Ovary (tissue), 9 donors: ENCODE data around the gene TCN2. TPM values are rescaled to one million over a fixed set of nuclear protein-coding genes. Genes with fewer than 3 reads are reported as not detected.

Source experiments
- DNase-seq, 5 donors: peaks; one replicate each; pipeline ENCODE4 v3.0.0-alpha.2; 2019 to 2020
- H3K27ac ChIP-seq, 2 donors: fragments of 200-600 bp; one replicate each; pipeline versions ENCODE4 v1.5.1 to v1.8.0; 2019 to 2022
- H3K27me3 ChIP-seq: fragments of 200-600 bp; one replicate; pipeline ENCODE4 v1.8.0; 2022
- H3K36me3 ChIP-seq: fragments of 200-600 bp; sonication (generic); one replicate; pipeline ENCODE4 v1.5.1; 2019
- H3K4me1 ChIP-seq: one replicate; pipeline ENCODE4 v1.8.1; 2013; ENCODE audit warnings: mild to moderate bottlenecking, moderate library complexity; ENCODE audit not compliant: insufficient read depth
- H3K4me3 ChIP-seq: fragments of 200-600 bp; sonication (generic); one replicate; pipeline ENCODE4 v1.5.1; 2017
- H3K9me3 ChIP-seq, 2 donors: fragments of 200-600 bp in 1 of 2; sonication (generic) in 1 of 2; one replicate each; pipeline versions ENCODE4 v1.5.1 to v1.8.1; 2013 to 2019; ENCODE audit warnings: mild to moderate bottlenecking in 1 of 2, moderate library complexity in 1 of 2
- CTCF ChIP-seq, 3 donors: fragments of 450-650 bp in 2 of 3; fragments of 200-600 bp in 1 of 3; IDR thresholded peaks; one replicate each; pipeline versions ENCODE4 v1.5.1 to v1.8.0; 2016 to 2022; ENCODE audit warnings: antibody characterized with exemption in 3 of 3, mild to moderate bottlenecking in 1 of 3
- EP300 ChIP-seq: sonication (generic); formaldehyde crosslinking; IDR thresholded peaks from one replicate; pipeline ENCODE4 v1.6.1; 2017; ENCODE audit warnings: antibody characterized with exemption
- POLR2A ChIP-seq: fragments of 450-650 bp; IDR thresholded peaks from one replicate; pipeline ENCODE4 v1.6.1; 2017; ENCODE audit warnings: antibody characterized with exemption, mild to moderate bottlenecking, moderate library complexity
- WGBS, 3 donors: extraction: QIAGEN DNeasy Blood & Tissue Kit in 1 of 3; methylation state at CpG; one replicate each; pipeline versions ENCODE4 v1.1.5 to v1.1.7; 2013 to 2017; 5-methylcytosine and 5-hydroxymethylcytosine counted together
- intact Hi-C, 4 donors: fragments of 100-400 bp; cut with DNase I; formaldehyde crosslinking; loops; one replicate each; pipeline versions ENCODE4 v1.11.0 to v1.15.1; 2022 to 2023
- polyA plus RNA-seq, 2 donors: library from polyadenylated mRNA; stranded (reverse); fragments of 200-250 nt in 1 of 2; fragments of 350-450 nt in 1 of 2; fragmentation: Illumina TruSeq in 1 of 2; extraction: RNeasy Lipid Tissue Mini Kit (QIAGEN cat#74804) in 1 of 2; gene quantifications; one replicate each; pipeline ENCODE4 v1.2.3, GENCODE V29; 2013 to 2014
- total RNA-seq, 7 donors: library from RNA; depleted of rRNA in 2 of 7; stranded (reverse); fragments of >200 nt in 2 of 7; fragmentation: NEBNext Ultra II Directional in 3 of 7; extraction: Animal tissue kit (Norgen Biotek cat#: 25700) in 3 of 7; gene quantifications; one replicate each; pipeline versions ENCODE4 v1.1.0 to v1.2.4, GENCODE V29; 2016 to 2023
- donor health status: DM: no; HTN: no; CAD: no; lungs with moderate emphysema.
- donor health status: DM: no; HTN: no; CAD: no.
- donor health status: Bipolar disorder and iron deficiency.
- donor health status: DM: yes; HTN: yes; CAD: no.
- donor health status: DM: no; HTN: no; CAD: no.
- donor health status: DM: yes; HTN: yes; CAD: no.

Gene TCN2
- total and polyA plus RNA-seq, 9 donors, result 5.1 to 33.9 (median 15.6) TPM

GRCh38 chr22:30648825-30649224 lies 41.9 kb downstream of the TCN2 start:
- Histone ChIP-seq H3K4me1 (no peaks in the 10 kb centered on the region), H3K36me3 (no peaks in the 10 kb centered on the region), H3K4me3 (no peak overlapping the region), H3K27ac (no peak overlapping the region), H3K9me3 (no peaks in the 10 kb centered on the region), H3K27me3 (no peaks in the 10 kb centered on the region)
- intact Hi-C loops, result loop anchor here in 1 of 4 donors (10.0 kb wide), 1 partner anchor 436 kb away; the partner anchor contains the start of gene SMTN
- DNase-seq, result no peak
- WGBS, 3 donors, result 96 to 98% (median 97%) methylated on average over 3 of the region's 3 CpGs
- no peak for TF ChIP-seq CTCF (IDR thresholded peaks at IDR 0.05)

DNA sequence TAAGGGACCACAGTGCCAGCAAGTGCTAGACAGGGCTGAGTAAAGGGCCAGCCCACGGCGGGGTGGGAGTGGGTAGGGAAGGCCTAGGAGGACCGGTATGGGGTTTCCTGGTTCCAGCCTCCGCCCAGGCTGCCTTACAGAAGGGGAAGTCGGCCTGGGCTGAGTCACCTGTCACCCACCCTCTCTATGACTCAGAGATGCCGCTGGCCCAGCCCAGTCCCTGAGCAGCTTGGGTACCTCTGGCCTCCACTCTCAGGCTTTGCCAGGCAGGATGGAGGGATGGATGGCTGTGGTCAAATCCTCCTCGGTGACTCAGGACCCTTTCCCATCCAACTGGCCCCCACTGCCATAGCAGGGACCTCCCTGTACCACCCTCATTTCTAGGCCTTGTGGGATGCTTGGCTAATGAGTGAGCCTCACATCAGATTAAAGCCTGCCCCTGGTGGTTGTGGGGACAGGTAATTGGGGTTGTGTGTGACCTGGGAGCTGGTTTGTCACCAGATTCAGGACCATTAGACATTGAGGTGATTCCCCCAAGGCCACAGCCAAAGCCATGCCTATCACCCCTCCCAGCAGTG lies 42.5 kb downstream of the TCN2 start:
- WGBS, 3 donors, result 59 to 77% (median 66%) methylated on average over 7 of the region's 7 CpGs

GRCh38 chr22:30650508-30651116 lies 43.6 kb downstream of the TCN2 start:
- Histone ChIP-seq H3K27ac (no peak overlapping the region), H3K9me3 (no peaks in the 10 kb centered on the region), H3K27me3 (no peaks in the 10 kb centered on the region), H3K4me1 (no peaks in the 10 kb centered on the region), H3K4me3 (no peak overlapping the region), H3K36me3 (no peaks in the 10 kb centered on the region)
- 62 to 63% (median 62%) methylated on average over 5 of the region's 5 CpGs for WGBS, 3 donors
- intact Hi-C loops, result no loop called here
- no peak for TF ChIP-seq EP300
- no peak for TF ChIP-seq POLR2A
- TF ChIP-seq CTCF (IDR thresholded peaks at IDR 0.05), result no peak
- DNase-seq, result no peak

More for the DNA sequence above, 42.5 kb downstream of the TCN2 start:
- intact Hi-C loops, result loop anchor here in 1 of 4 donors (10.0 kb wide), 1 partner anchor 435 kb away; the partner anchor contains the start of gene SMTN
- Histone ChIP-seq H3K27ac (no peak overlapping the region), H3K9me3 (no peaks in the 10 kb centered on the region), H3K4me1 (no peaks in the 10 kb centered on the region), H3K27me3 (no peaks in the 10 kb centered on the region), H3K36me3 (no peaks in the 10 kb centered on the region), H3K4me3 (no peak overlapping the region)
- DNase-seq, result peak in 1 of 5 donors; percentile 27
- TF ChIP-seq POLR2A, result no peak
- no peak for TF ChIP-seq CTCF (IDR thresholded peaks at IDR 0.05)
- no peak for TF ChIP-seq EP300

GRCh38 chr22:30652852-30653251 lies 45.9 kb downstream of the TCN2 start:
- TF ChIP-seq CTCF (IDR thresholded peaks at IDR 0.05), result no peak
- no peak for TF ChIP-seq POLR2A
- no peak for TF ChIP-seq EP300
- WGBS, 3 donors, result 75 to 83% (median 78%) methylated on average over 2 of the region's 2 CpGs
- Histone ChIP-seq H3K27me3 (no peaks in the 10 kb centered on the region), H3K36me3 (no peaks in the 10 kb centered on the region), H3K4me1 (no peaks in the 10 kb centered on the region), H3K4me3 (no peak overlapping the region), H3K9me3 (no peaks in the 10 kb centered on the region), H3K27ac (no peak overlapping the region)
- DNase-seq, result no peak
- intact Hi-C loops, result no loop called here
